Caki2 (cell line): Measurements from ENCODE around the gene ALDH3A1. TPM values are rescaled to one million over a fixed set of nuclear protein-coding genes. Genes with fewer than 3 reads are reported as not detected.

Experiments
- DNase-seq: peaks from one replicate; pipeline ENCODE4 v3.0.0-alpha.2; 2015; ENCODE audit warnings: low read depth
- in situ Hi-C: cut with HindIII; loops from 2 replicates; pipeline ENCODE4 v1.10.0; 2016; ENCODE audit warnings: low sequenced_read_pairs, low pct_unique_long_range_greater_than_20kb, mixed read lengths
- total RNA-seq: library from RNA; depleted of rRNA; stranded (reverse); fragments of >200 nt; shearing (Covaris generic); gene quantifications from 2 replicates; pipeline ENCODE4 v1.2.3, GENCODE V29; 2014; ENCODE audit warnings: low replicate concordance

Gene ALDH3A1
- total RNA-seq, 1 experiment from 2014 or later, result not detected

GRCh38 chr17:19744922-19745757 lies 3.0 kb downstream of the ALDH3A1 start:
- no peak for DNase-seq

DNA sequence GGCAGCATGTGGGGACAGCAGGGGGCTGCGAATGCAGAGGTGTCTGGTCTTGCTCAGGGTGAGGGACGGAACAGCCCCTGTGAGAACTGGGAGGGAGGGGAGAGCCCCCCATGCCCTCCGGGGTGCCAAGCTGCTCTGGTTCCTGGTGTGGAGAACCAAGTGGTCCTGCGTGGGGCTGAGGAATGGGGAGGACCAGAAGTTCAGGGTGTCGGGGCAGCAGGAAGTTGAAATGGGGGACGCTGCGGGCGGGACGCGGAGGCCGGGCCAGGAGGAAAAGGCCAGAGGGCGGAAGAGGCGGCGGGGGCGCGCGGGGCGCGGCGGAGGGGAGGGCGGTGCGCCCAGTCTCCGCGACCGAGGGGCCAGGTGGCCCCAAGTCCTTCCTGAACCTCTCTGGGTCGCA lies 3.6 kb downstream of the ALDH3A1 start:
- in situ Hi-C loops, result no loop called here
- DNase-seq, result no peak

More at GRCh38 chr17:19744922-19745757, 3.0 kb downstream of the ALDH3A1 start:
- in situ Hi-C loops, result no loop called here

DNA sequence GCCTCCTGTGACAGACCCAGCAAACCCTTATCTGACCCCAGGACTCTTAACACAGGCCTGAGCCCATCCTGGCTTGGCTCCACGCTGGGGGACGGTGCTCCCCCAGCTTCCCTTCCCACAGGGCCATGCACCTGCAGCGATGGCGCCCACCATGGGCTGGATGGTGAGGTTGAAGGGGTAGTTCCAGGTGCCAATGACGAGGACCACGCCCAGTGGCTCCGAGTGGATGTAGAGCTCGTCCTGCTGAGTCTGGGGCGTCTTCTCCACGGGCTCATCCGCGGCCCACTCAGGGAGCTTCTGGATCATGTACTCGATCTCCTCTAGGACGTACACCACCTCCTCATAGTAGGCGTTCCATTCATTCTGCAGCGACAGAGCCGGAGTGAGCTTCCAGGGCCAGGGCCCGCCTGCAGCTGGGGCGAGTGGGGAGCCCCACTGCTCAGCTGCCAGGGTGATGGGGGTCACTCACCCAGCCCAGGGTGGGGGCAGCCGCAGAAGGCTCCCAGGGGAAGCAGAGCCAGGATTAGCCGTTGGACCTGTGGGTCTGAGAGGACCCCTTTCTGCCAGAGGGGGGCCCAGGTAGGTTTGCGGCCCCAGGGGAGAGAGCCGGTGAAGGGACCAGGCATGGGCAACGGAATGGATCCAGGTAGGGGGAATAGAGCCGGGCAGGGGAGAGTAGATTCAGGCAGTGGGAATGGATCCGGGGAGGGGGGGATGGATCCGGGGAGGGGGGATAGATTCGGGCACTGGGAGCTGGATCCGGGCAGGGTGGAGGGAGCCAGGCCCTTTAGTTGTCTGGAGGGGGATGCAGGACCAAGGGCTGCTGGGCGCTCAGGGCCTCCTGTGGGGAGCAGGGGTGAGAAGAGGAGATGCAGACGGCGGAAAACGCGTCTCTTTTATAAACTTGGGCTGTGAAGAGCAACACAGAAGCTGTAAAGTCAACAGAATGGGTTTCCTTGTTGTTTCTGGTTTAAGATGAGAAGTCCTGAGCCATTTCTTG lies 4.7 kb downstream of the ALDH3A1 start:
- no peak for DNase-seq
- in situ Hi-C loops, result no loop called here

DNA sequence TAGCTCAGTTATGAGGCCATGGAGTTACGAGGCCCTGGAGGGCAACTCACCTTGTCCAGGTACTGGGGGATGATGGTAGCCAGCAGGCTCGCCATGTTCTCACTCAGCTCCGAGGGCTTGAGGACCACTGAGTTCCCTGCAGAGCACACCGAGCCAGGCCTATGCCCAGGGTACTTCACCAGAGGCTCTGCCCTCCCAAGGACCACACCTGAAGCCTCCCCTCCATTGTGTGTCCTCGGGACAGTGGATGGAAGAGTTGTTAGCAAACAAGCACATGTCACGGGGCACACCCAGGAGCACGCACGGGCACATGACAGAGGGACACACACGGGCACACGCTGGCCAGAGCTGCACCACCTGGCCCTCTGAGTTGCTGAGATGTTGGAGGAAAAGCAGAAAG lies 5.6 kb downstream of the ALDH3A1 start:
- in situ Hi-C loops, result no loop called here
- no peak for DNase-seq

DNA sequence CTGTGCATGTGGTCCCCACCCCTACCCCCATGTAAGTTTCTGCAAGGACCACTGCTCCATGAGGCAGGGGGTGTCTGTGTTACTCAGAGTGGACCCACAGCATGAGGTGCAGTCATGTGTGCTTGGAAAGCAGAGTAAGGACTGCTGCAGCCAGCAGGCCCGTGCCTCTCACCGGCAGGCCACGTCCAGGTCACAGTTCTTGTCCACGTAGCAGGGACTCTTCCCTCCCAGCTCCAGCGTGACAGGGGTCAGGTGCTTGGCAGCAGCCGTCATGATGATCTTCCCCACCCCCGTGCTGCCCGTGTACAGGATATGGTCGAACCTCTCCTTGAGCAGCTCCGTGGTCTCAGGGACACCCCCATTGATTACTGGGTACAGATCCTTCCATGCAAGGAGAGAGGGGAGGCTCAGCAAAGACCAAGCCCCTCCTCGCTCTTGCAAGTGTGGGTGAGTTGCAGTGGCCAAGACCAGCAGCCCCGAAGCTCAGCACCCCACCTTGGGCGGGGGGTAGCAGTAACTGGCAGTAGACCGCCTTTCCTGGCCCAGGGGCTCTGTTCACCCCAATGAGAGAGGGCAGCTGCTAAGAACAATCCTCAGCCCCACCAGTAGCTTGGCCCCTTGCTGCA lies 6.2 kb downstream of the ALDH3A1 start:
- in situ Hi-C loops, result no loop called here
- DNase-seq, result no peak

- DNase-seq, result no peak
- in situ Hi-C loops, result no loop called here
Observed at GRCh38 chr17:19740933-19741332, 7.2 kb downstream of the ALDH3A1 start.

GRCh38 chr17:19739241-19740201 lies 8.6 kb downstream of the ALDH3A1 start:
- in situ Hi-C loops, result no loop called here

DNA sequence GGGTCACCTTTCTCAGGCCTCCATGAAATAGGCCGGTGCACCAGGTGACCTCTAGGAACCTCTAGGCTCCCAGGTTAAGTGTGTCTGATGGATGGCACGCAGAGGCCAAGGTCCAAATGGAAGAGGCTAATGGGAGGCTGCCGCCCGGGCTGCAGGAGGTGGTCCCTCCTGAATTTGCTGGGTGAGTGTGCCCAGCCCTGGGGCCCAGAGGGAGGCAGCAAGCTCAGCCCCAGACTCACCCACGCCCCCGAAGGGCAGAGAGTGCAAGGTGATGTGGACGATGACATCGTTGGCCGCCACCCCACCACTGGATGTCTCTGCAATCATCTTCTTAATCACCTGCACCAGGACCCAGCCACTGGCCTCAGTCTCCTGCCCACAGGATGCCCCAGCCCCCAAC lies 9.3 kb downstream of the ALDH3A1 start:
- in situ Hi-C loops, result no loop called here
- DNase-seq, result no peak

More at GRCh38 chr17:19739241-19740201, 8.6 kb downstream of the ALDH3A1 start:
- DNase-seq, result no peak

- in situ Hi-C loops, result no loop called here
- no peak for DNase-seq
Observed at GRCh38 chr17:19738073-19738449, 10.0 kb downstream of the ALDH3A1 start.

- DNase-seq, result no peak
- in situ Hi-C loops, result no loop called here
Observed at GRCh38 chr17:19737305-19738072, 10.6 kb downstream of the ALDH3A1 start.

DNA sequence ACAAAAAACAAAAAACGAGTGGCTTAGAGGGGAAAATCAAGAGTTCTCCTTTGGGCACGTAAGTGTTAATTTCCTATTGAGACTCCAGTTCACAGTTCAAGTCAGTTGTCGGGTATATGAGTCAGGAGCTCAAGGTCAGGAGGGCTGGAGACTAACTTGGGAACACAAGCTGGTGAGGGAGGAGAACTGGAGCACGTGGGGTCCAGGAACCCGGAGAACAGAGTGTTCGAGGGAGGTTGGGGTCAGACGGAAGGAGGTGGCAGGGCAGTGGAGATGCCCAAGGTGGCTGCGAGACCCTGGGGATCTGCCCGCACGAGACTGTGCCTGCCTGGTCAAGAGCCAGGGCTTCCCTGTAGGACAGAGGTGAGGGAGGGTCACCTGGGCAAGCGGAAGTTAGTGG lies 12.0 kb downstream of the ALDH3A1 start:
- no peak for DNase-seq
- in situ Hi-C loops, result no loop called here

GRCh38 chr17:19733953-19734526 lies 14.1 kb downstream of the ALDH3A1 start:
- in situ Hi-C loops, result no loop called here
- no peak for DNase-seq

DNA sequence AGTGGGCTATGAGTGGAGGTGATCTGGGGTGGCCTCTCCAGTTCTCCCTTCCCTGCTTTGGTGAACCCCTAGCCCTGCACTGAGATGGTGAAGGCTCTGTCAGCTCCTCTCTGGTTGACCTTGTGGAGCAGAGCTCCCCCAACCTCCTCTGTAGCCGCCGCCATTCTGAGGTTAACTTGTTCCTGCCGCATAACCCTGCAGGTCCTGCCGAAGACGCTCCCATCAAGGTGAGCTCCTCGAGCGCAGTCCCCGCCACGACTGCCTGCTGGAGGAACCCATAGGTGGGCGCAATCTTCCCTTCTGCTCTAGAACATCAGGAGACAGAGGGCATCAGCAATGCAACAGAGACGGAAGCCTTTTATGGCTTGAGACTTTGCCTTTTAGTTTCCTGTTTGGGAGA lies 16.5 kb downstream of the ALDH3A1 start:
- DNase-seq, result no peak
- in situ Hi-C loops, result no loop called here

- in situ Hi-C loops, result no loop called here
Observed at GRCh38 chr17:19730843-19731242, 17.3 kb downstream of the ALDH3A1 start.

GRCh38 chr17:19729900-19730299 lies 18.2 kb downstream of the ALDH3A1 start:
- DNase-seq, result no peak
- in situ Hi-C loops, result no loop called here

More at GRCh38 chr17:19730843-19731242, 17.3 kb downstream of the ALDH3A1 start:
- DNase-seq, result no peak

DNA sequence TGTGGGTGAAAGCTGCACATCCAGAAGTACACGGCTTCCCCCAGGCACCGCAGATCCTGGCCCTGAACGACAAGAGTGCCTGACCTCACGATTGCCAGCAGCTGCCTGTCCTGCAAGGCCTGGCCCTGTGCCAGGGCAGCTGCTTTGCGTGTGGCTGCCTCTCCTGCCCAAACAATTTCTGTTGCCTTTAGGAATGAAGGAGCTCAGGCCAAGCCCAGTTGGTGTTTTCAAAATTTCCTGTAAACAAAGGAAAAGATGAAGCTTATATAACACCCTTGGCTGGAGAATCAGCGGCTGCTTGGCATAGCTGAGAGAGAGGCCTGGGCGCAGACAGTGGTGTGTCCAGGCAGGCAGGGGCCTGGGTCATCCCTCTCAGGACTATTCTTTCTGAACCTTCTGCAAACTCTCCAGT lies 20.0 kb downstream of the ALDH3A1 start:
- in situ Hi-C loops, result no loop called here
- DNase-seq, result peak; percentile 75
